GM12801 (cell line): Measurements from ENCODE around the gene TBL2.

Source experiments
- TF ChIP-seq, protein P1 (sequence below): IDR thresholded peaks from one replicate; pipeline ENCODE4 v1.5.1; 2011; ENCODE audit warnings: control low read depth; ENCODE audit not compliant: insufficient read length; ENCODE audit errors: extremely low read depth

Gene TBL2

GRCh38 chr7:73622527-73622908 lies 44.1 kb upstream of the TBL2 start:
- TF ChIP-seq, protein P1, sequence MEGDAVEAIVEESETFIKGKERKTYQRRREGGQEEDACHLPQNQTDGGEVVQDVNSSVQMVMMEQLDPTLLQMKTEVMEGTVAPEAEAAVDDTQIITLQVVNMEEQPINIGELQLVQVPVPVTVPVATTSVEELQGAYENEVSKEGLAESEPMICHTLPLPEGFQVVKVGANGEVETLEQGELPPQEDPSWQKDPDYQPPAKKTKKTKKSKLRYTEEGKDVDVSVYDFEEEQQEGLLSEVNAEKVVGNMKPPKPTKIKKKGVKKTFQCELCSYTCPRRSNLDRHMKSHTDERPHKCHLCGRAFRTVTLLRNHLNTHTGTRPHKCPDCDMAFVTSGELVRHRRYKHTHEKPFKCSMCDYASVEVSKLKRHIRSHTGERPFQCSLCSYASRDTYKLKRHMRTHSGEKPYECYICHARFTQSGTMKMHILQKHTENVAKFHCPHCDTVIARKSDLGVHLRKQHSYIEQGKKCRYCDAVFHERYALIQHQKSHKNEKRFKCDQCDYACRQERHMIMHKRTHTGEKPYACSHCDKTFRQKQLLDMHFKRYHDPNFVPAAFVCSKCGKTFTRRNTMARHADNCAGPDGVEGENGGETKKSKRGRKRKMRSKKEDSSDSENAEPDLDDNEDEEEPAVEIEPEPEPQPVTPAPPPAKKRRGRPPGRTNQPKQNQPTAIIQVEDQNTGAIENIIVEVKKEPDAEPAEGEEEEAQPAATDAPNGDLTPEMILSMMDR = no peak

GRCh38 chr7:73621168-73622063 lies 43.0 kb upstream of the TBL2 start:
- TF ChIP-seq, protein P1 = no peak

- TF ChIP-seq, protein P1 = no peak
Measured at GRCh38 chr7:73618538-73618937, 40.2 kb upstream of the TBL2 start.

DNA sequence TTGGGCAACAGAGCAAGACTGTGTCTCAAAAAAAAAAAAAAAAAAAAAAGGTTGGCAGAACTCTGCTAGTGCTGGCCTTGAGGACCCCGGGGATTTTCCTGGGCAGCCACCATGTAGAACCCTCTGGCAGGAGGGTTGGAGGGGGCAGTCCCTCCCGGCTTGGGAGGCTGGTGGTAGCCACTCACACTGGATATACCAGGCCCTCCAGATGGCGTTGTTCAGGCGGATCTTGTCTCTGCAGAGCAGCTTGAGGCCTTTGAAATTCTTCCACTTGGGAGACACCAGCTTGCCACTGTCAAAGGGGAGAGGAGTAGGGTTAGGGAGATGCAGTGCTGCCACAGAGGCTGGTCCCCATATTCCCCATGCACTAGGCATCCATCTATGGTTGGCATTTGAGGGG lies 37.5 kb upstream of the TBL2 start:
- TF ChIP-seq, protein P1 = no peak

- TF ChIP-seq, protein P1 = no peak
Measured at GRCh38 chr7:73613954-73614735, 35.8 kb upstream of the TBL2 start.

DNA sequence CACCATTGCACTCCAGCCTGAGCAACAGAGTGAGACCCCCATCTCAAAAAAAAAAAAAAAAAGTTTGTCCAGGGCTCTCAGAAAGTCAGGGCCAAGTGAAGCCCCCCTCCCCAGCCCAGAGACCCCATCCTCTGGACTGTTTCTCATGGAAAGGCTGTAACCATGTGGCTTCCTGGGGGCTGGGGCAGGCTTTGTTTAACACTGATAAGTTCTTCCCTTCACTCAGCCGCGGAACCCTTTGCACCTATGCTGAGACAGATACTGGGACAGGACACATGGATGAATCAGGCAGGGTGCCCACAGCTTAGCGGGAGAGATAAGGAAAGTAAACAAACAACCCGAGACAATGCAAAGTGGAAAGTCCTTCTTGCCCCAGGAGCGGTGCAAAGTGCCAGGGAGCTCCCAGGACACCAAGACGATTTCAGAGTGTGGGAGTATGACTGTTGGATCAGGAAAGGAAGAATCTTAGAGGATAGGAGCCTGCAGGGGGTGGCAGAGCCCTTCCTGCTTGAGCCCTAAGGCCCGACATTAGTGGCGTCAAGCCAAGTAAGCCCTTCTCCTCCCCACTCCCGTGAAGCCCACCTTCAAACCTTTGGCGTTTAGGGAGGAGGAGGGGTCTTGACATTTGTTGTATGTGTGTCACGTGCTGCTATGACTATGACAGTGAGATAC lies 34.4 kb upstream of the TBL2 start:
- TF ChIP-seq, protein P1 = no peak

DNA sequence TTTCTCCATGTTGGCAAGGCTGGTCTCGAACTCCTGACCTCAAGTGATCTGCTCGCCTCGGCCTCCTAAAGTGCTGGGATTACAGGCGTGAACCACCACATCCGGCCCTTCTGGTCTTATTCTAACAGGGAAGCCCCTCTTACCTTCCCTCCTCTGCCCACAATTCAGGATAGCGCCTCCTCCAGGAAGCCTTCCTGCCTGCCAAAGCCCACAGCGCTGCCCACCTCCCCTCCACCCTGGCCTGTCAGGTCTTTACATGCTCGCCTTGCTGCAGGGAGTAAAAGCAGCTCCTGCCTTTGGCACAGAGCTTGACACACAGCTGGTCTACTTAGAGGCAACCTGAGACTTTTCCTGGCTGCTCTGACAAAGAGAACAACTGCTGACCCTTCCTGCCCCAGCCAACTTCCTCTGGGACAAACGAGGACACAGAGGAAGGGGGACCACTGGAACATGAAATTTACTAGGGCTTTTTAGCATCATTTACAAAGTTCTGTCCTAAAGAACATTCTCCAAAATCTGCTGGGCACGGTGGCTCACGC lies 32.7 kb upstream of the TBL2 start:
- TF ChIP-seq, protein P1 = no peak
